Esophagus squamous epithelium (tissue), 4 donors: ENCODE results near the gene MOV10L1.

ENCODE experiments used
- CTCF ChIP-seq, 6 experiments: fragments of 450-650 bp in 4 of 6; fragments of 200-600 bp in 2 of 6; sonication (generic) in 2 of 6; IDR thresholded peaks; one replicate each; pipeline ENCODE4 v1.5.1; 2016 to 2019; ENCODE audit warnings: antibody characterized with exemption in 6 of 6, mild to moderate bottlenecking in 4 of 6, moderate library complexity in 4 of 6
- POLR2A ChIP-seq, 4 donors: fragments of 450-650 bp; IDR thresholded peaks; one replicate each; pipeline ENCODE4 v1.6.1; 2017; ENCODE audit warnings: antibody characterized with exemption in 4 of 4, mild to moderate bottlenecking in 4 of 4, moderate library complexity in 3 of 4

- TF ChIP-seq CTCF (IDR thresholded peaks at IDR 0.05) (no peak), POLR2A (IDR thresholded peaks at IDR 0.05) (no peak)
These were observed 27.5 kb downstream of the MOV10L1 start for GRCh38 chr22:50117168-50117762.
